A549 (cell line): Measurements from ENCODE around the gene OSCAR. TPM values are rescaled to one million over a fixed set of nuclear protein-coding genes. Genes with fewer than 3 reads are reported as not detected.

Experiments
- ATAC-seq, 2 experiments: fragments of 200-7000 bp in 1 of 2; fragments of >200 bp in 1 of 2; cut with Nextera tagmentation in 1 of 2; cut with Tn5 transposase in 1 of 2; 3 replicates each; pipeline versions ENCODE4 v1.8.0 to v1.9.1; 2018 to 2020; ENCODE audit warnings: mild to moderate bottlenecking in 1 of 2, moderate library complexity in 1 of 2
- CTCF ChIA-PET: fragments of 300-600 bp; sonication (Branson Sonifier 250); formaldehyde crosslinking; extraction: SDS; loops from one replicate; lab custom pipeline; 2021; ENCODE audit warnings: antibody characterized with exemption, inconsistent platforms; lab: Yijun Ruan, JAX
- POLR2A ChIA-PET: fragments of 350-600 bp; formaldehyde crosslinking; extraction: SDS; loops from one replicate; lab custom pipeline; 2021; ENCODE audit warnings: antibody characterized with exemption, inconsistent platforms; lab: Yijun Ruan, JAX
- DNase-seq, 2 experiments: peaks; one replicate each; pipeline versions ENCODE4 v3.0.0 to v3.0.0-alpha.2; 2011 to 2016; ENCODE audit warnings: low read depth in 1 of 2, low spot score in 1 of 2
- FAIRE-seq: peaks from 2 replicates; lab custom pipeline; 2011; peaks lifted over from hg19 to GRCh38; lab: Jason Lieb, UNC
- H3K27ac ChIP-seq, 2 experiments: fragments of >200 bp; sonication (Bioruptor Twin); formaldehyde crosslinking; 3 replicates each; pipeline ENCODE4 v1.5.1; 2016 to 2017
- H3K4me1 ChIP-seq: fragments of >200 bp; sonication (Bioruptor Twin); formaldehyde crosslinking; 3 replicates; pipeline ENCODE4 v1.6.1; 2016
- H3K4me2 ChIP-seq: fragments of >200 bp; sonication (Bioruptor Twin); formaldehyde crosslinking; 3 replicates; pipeline ENCODE4 v1.6.1; 2016
- H3K4me3 ChIP-seq: fragments of >200 bp; sonication (Bioruptor Twin); formaldehyde crosslinking; 3 replicates; pipeline ENCODE4 v1.5.1; 2016
- H3K9me3 ChIP-seq: fragments of >200 bp; sonication (Bioruptor Twin); formaldehyde crosslinking; 3 replicates; pipeline ENCODE4 v1.6.1; 2016
- BHLHE40 ChIP-seq: IDR thresholded peaks from 2 replicates; pipeline ENCODE4 v1.6.1; 2012; ENCODE audit warnings: low read depth, low read length, inconsistent platforms
- CHD4 ChIP-seq: fragments of 200-600 bp; sonication (generic); IDR thresholded peaks from 2 replicates; pipeline ENCODE4 v1.6.1; 2016; ENCODE audit warnings: antibody characterized with exemption, mild to moderate bottlenecking, borderline replicate concordance
- FOSB ChIP-seq: fragments of 250-450 bp; sonication (Bioruptor Pico); IDR thresholded peaks from 2 replicates; pipeline ENCODE4 v1.5.0; 2020; ENCODE audit warnings: mild to moderate bottlenecking, moderate library complexity
- FOSL2 ChIP-seq, 2 experiments: fragments of 450-650 bp in 1 of 2; fragments of >200 bp in 1 of 2; sonication (Bioruptor Twin) in 1 of 2; formaldehyde crosslinking; IDR thresholded peaks; 2 replicates each; pipeline versions ENCODE4 v1.5.0 to v1.6.1; 2016 to 2020; ENCODE audit warnings: mild to moderate bottlenecking in 1 of 2, moderate library complexity in 1 of 2
- FOXS1 ChIP-seq: fragments of 250-450 bp; sonication (Bioruptor Pico); IDR thresholded peaks from 2 replicates; pipeline ENCODE4 v1.5.0; 2020; ENCODE audit warnings: mild to moderate bottlenecking, moderate library complexity
- HDAC2 ChIP-seq: fragments of 200-600 bp; sonication (generic); IDR thresholded peaks from 2 replicates; pipeline ENCODE4 v1.6.1; 2016
- HEYL ChIP-seq: fragments of 250-450 bp; sonication (Bioruptor Pico); IDR thresholded peaks from 2 replicates; pipeline ENCODE4 v1.8.0; 2021; ENCODE audit warnings: mild to moderate bottlenecking, moderate library complexity
- HOXA7 ChIP-seq: fragments of 250-450 bp; sonication (Bioruptor Pico); IDR thresholded peaks from 2 replicates; pipeline ENCODE4 v1.5.0; 2020; ENCODE audit warnings: mild to moderate bottlenecking, moderate library complexity
- JUN ChIP-seq, 2 experiments: fragments of >200 bp; sonication (Bioruptor Twin); formaldehyde crosslinking; IDR thresholded peaks; 2 replicates in 1 of 2; 3 replicates in 1 of 2; pipeline ENCODE4 v1.6.1; 2016 to 2017
- JUNB ChIP-seq: fragments of >200 bp; sonication (Bioruptor Twin); formaldehyde crosslinking; IDR thresholded peaks from 2 replicates; pipeline ENCODE4 v1.6.1; 2016
- KDM5A ChIP-seq: fragments of 200-600 bp; sonication (generic); IDR thresholded peaks from 2 replicates; pipeline ENCODE4 v1.6.1; 2016; ENCODE audit warnings: antibody characterized with exemption, mild to moderate bottlenecking
- NR3C1 ChIP-seq: fragments of >200 bp; sonication (Bioruptor Twin); formaldehyde crosslinking; IDR thresholded peaks from 3 replicates; pipeline ENCODE4 v1.6.1; 2017
- POLR2AphosphoS2 ChIP-seq: conservative IDR thresholded peaks from 2 replicates; pipeline ENCODE4 v1.6.1; 2012; ENCODE audit warnings: low read length, improper control_type of control experiment, inconsistent platforms
- RAD21 ChIP-seq, 2 experiments: fragments of >200 bp in 1 of 2; sonication (Bioruptor Twin) in 1 of 2; formaldehyde crosslinking in 1 of 2; IDR thresholded peaks in 1 of 2; conservative IDR thresholded peaks in 1 of 2; 2 replicates in 1 of 2; 3 replicates in 1 of 2; pipeline ENCODE4 v1.6.1; 2012 to 2018; ENCODE audit warnings: inconsistent platforms in 1 of 2
- RCOR1 ChIP-seq: fragments of 150-350 bp; IDR thresholded peaks from 2 replicates; pipeline ENCODE4 v1.6.1; 2014; ENCODE audit warnings: antibody characterized with exemption, low read length, low read depth
- RFX5 ChIP-seq: fragments of 450-650 bp; IDR thresholded peaks from 2 replicates; pipeline ENCODE4 v1.7.1; 2014; ENCODE audit warnings: antibody characterized with exemption, mild to moderate bottlenecking, moderate library complexity
- SMC3 ChIP-seq: fragments of >200 bp; sonication (Bioruptor Twin); formaldehyde crosslinking; IDR thresholded peaks from 3 replicates; pipeline ENCODE4 v1.6.1; 2018; ENCODE audit warnings: inconsistent platforms
- SREBF2 ChIP-seq: fragments of 450-650 bp; IDR thresholded peaks from 2 replicates; pipeline ENCODE4 v1.6.1; 2014; ENCODE audit warnings: mild to moderate bottlenecking, moderate library complexity
- TFCP2L1 ChIP-seq: fragments of 250-450 bp; sonication (Bioruptor Pico); IDR thresholded peaks from 2 replicates; pipeline ENCODE4 v1.5.0; 2021; ENCODE audit warnings: mild to moderate bottlenecking
- TP53 ChIP-seq: fragments of 250-450 bp; sonication (Bioruptor Pico); IDR thresholded peaks from 2 replicates; pipeline ENCODE4 v1.5.0; 2021; ENCODE audit warnings: mild to moderate bottlenecking, moderate library complexity
- ZSCAN20 ChIP-seq: fragments of 250-450 bp; sonication (Bioruptor Pico); IDR thresholded peaks from 2 replicates; pipeline ENCODE4 v1.8.0; 2022; ENCODE audit warnings: mild to moderate bottlenecking, moderate library complexity
- WGBS: methylation state at CpG from one replicate; pipeline ENCODE4 v1.1.6; 2017; ENCODE audit errors: missing lambda C conversion rate; 5-methylcytosine and 5-hydroxymethylcytosine counted together
- polyA plus RNA-seq, 4 experiments: library from polyadenylated mRNA; depleted of rRNA in 3 of 4; stranded (reverse); fragments of >200 nt; fragmentation: RNase III in 1 of 4; extraction: RNeasy Plus Mini Kit Qiagen cat#74134 plus additional on column Dnase treatment in 1 of 4; gene quantifications; 2 replicates in 3 of 4; 3 replicates in 1 of 4; pipeline ENCODE4 v1.2.3, GENCODE V29; 2011 to 2017
- TF ChIP-seq, protein P1 (sequence below): fragments of 200-600 bp; sonication (generic); IDR thresholded peaks from 2 replicates; pipeline ENCODE4 v1.6.1; 2016; ENCODE audit warnings: antibody characterized with exemption, mild to moderate bottlenecking, moderate library complexity
- TF ChIP-seq, protein P2 (sequence below): fragments of 450-650 bp; IDR thresholded peaks from 2 replicates; pipeline ENCODE4 v1.6.1; 2014; ENCODE audit warnings: antibody characterized with exemption
- TF ChIP-seq, protein P3 (sequence below): IDR thresholded peaks from 2 replicates; pipeline ENCODE4 v1.6.1; 2012
- TF ChIP-seq, protein P4 (sequence below): IDR thresholded peaks from 2 replicates; pipeline ENCODE4 v1.6.1; 2012; ENCODE audit warnings: low read depth, borderline replicate concordance

OSCAR gene
- polyA plus RNA-seq, 2 of the 4 experiments (the other 2 are of a cell fraction) = 0.26 to 0.28 TPM

DNA sequence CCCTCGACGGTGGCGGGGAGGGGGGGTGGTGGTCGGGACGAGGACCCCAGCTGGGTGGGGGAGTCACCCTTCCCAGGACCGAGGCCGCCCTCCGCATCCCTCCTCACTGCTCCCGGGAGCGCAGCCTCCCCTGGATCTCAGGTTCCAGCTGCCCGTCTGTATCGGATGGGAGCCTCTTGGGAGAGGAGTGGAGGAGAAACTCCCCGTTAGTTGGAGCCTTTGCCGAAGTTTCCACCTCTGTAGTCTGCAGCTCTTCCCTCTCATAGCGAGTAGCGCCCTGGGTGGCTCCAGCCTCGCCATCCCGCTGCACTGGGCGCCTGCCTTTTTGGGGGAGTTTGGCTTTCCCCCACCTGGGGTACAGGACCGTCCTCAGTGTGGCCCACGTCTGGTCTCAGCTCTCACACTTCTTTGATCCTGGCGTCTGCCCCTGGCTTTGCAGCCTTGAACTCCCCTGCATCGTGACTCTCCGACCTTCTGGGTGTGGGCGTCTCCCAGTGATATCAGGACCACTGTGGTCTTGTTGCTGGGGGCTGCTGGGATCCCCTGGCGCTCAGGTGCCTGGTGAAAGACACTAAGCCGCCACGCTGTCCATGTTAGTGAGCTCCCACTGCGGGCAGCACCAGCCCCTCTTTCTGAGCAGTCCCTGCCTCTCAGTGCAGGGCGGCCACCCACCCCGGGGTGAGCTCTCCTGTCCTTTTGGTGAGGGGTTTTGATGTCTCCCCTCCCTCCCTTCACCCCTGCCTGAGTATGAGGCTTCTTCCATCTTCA, 38.1 kb upstream of the OSCAR start:
- 51% methylated on average over 27 of the region's 31 CpGs for WGBS
- Histone ChIP-seq H3K4me1 (peaks cover 15% of the 10 kb centered on the region; the same call in 2 of the 3 replicates), H3K27ac (peak overlapping the region; percentile 94 to 95), H3K4me2 (peak overlapping the region; percentile 86), H3K4me3 (peak overlapping the region; percentile 84), H3K9me3 (no peaks in the 10 kb centered on the region)
- ChIA-PET CTCF (interaction anchor here (0.9 to 2.8 kb wide), 7 partner anchors 12 to 128 kb away, joined by 3 to 9 read pairs (median 3); no protein-coding TSS in a partner anchor), POLR2A (interaction anchor here (2.1 to 3.4 kb wide), 3 partner anchors 20 to 51 kb away, joined by 33 to 51 read pairs (median 37); partner anchors contain the start of genes LENG1, MBOAT7, PRPF31 and TFPT)
- no peak for ATAC-seq
- TF ChIP-seq JUNB = no peak
- TF ChIP-seq HOXA7 = no peak
- no peak for TF ChIP-seq KDM5A
- TF ChIP-seq, protein P1, sequence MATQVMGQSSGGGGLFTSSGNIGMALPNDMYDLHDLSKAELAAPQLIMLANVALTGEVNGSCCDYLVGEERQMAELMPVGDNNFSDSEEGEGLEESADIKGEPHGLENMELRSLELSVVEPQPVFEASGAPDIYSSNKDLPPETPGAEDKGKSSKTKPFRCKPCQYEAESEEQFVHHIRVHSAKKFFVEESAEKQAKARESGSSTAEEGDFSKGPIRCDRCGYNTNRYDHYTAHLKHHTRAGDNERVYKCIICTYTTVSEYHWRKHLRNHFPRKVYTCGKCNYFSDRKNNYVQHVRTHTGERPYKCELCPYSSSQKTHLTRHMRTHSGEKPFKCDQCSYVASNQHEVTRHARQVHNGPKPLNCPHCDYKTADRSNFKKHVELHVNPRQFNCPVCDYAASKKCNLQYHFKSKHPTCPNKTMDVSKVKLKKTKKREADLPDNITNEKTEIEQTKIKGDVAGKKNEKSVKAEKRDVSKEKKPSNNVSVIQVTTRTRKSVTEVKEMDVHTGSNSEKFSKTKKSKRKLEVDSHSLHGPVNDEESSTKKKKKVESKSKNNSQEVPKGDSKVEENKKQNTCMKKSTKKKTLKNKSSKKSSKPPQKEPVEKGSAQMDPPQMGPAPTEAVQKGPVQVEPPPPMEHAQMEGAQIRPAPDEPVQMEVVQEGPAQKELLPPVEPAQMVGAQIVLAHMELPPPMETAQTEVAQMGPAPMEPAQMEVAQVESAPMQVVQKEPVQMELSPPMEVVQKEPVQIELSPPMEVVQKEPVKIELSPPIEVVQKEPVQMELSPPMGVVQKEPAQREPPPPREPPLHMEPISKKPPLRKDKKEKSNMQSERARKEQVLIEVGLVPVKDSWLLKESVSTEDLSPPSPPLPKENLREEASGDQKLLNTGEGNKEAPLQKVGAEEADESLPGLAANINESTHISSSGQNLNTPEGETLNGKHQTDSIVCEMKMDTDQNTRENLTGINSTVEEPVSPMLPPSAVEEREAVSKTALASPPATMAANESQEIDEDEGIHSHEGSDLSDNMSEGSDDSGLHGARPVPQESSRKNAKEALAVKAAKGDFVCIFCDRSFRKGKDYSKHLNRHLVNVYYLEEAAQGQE = no peak
- TF ChIP-seq TP53 (CRISPR knock-in tag) = no peak
- TF ChIP-seq, protein P2, sequence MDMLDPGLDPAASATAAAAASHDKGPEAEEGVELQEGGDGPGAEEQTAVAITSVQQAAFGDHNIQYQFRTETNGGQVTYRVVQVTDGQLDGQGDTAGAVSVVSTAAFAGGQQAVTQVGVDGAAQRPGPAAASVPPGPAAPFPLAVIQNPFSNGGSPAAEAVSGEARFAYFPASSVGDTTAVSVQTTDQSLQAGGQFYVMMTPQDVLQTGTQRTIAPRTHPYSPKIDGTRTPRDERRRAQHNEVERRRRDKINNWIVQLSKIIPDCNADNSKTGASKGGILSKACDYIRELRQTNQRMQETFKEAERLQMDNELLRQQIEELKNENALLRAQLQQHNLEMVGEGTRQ = no peak
- TF ChIP-seq NR3C1 = no peak
- no peak for TF ChIP-seq POLR2AphosphoS2
- TF ChIP-seq, protein P3, sequence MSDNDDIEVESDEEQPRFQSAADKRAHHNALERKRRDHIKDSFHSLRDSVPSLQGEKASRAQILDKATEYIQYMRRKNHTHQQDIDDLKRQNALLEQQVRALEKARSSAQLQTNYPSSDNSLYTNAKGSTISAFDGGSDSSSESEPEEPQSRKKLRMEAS = no peak
- TF ChIP-seq CHD4 = no peak
- no peak for TF ChIP-seq RAD21 (conservative IDR thresholded peaks at IDR 0.05 in 1 of 2, IDR thresholded peaks at IDR 0.05 in 1 of 2)
- TF ChIP-seq TFCP2L1 (CRISPR knock-in tag) = no peak
- TF ChIP-seq SMC3 = no peak
- no peak for TF ChIP-seq JUN (IDR thresholded peaks at IDR 0.05)
- no peak for FAIRE-seq
- DNase-seq = no peak

DNA sequence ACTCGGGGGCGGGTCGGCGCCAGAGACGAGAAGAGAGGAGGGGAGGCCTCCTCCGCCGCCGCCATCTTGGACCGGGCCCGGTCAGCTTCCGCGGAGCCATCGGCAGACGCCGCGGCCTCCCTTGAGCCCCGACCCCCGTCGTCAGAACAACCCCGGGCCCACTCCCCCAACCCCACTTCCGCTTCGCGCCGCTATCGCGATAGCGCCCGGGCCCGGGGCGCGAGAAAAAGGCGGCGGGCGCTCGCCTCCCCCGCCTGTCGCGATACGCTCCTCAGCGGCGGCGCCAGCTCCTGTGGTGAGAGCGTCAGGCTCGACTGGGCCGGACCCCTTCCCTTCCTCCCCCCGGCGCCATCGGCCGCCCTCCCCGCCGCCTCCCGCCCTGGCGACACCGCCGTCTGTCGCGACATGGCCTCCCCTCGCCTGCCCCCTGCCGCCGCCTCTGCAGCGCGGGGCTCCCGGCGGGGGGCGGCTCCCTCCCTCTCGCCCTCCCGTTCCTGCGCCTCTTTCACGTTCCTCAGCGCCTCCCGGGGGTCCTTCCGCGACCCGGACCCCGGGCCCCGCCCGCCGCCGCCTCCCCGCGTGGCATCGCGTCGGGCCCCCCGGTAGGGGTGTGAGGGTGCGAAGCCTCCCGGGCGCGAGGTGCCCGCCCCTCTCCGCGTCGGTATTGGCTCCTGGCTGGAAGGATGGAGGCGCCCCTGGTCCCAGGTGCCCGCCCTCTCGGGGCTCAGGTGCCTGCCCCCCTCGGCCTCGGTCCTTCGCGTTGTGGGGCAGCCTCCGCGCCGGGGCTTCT, 37.3 kb upstream of the OSCAR start, which contains the start of gene CNOT3:
CNOT3 (plus strand) TSS at position 64 of the 790 bp plus-strand sequence. CDS start 5,217 bp downstream, outside the sequence.
- no peak for ATAC-seq
- WGBS = 0% methylated on average over 8 of the region's 103 CpGs
- H3K4me2 ChIP-seq = peak within 1 kb of the TSS; percentile 94
- DNase-seq = no peak
- ChIA-PET POLR2A (interaction anchor here (0.6 to 3.4 kb wide), 24 partner anchors 9 to 311 kb away, joined by 3 to 51 read pairs (median 8); partner anchors contain the start of genes LENG1, LENG8, MBOAT7 and MYADM), CTCF (interaction anchor here (1.0 to 2.8 kb wide), 9 partner anchors 11 to 114 kb away, joined by 3 to 9 read pairs (median 4); no protein-coding TSS in a partner anchor)
- H3K4me1 ChIP-seq = peaks cover 15% of the 10 kb centered on the region; the same call in 2 of the 3 replicates
- peak within 1 kb of the TSS; percentile 84 for H3K4me3 ChIP-seq
- peak within 1 kb of the TSS; percentile 94 to 95 for H3K27ac ChIP-seq
- FAIRE-seq = no peak
- no peaks in the 10 kb centered on the region for H3K9me3 ChIP-seq
- TF ChIP-seq, protein P1 = no peak
- TF ChIP-seq TP53 (CRISPR knock-in tag) (no peak), POLR2AphosphoS2 (no peak), ZSCAN20 (CRISPR knock-in tag) (no peak), KDM5A (no peak), HEYL (CRISPR knock-in tag) (no peak), SMC3 (no peak), FOXS1 (CRISPR knock-in tag) (no peak), CHD4 (no peak), FOSL2 (IDR thresholded peaks at IDR 0.05) (no peak), FOSL2 (CRISPR knock-in tag; IDR thresholded peaks at IDR 0.05) (no peak), RFX5 (no peak), HOXA7 (no peak), RCOR1 (no peak), BHLHE40 (no peak), FOSB (CRISPR knock-in tag) (no peak), SREBF2 (no peak), HDAC2 (no peak)
- TF ChIP-seq, protein P4, sequence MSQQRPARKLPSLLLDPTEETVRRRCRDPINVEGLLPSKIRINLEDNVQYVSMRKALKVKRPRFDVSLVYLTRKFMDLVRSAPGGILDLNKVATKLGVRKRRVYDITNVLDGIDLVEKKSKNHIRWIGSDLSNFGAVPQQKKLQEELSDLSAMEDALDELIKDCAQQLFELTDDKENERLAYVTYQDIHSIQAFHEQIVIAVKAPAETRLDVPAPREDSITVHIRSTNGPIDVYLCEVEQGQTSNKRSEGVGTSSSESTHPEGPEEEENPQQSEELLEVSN = peak; percentile 83
